K562 (cell line): ENCODE results near the gene RNGTT. TPM values are rescaled to one million over a fixed set of nuclear protein-coding genes. Genes with fewer than 3 reads are reported as not detected.

ENCODE experiments used
- ATAC-seq: fragments of 200-7000 bp; cut with Tn5 transposase; 3 replicates; pipeline ENCODE4 v1.9.1; 2020; ENCODE audit warnings: moderate library complexity
- BruUV-seq: library from RNA; stranded (reverse); fragments of 400-500 nt; replicated peaks from 2 replicates; lab custom pipeline; 2021; lab: Mats Ljungman, UMichigan
- CTCF ChIA-PET: fragments of 300-600 bp; formaldehyde crosslinking; extraction: SDS; loops from one replicate; lab custom pipeline; 2021; ENCODE audit warnings: low intra/inter-chr PET ratio; lab: Yijun Ruan, JAX
- POLR2A ChIA-PET: fragments of 300-600, 350-650 bp; sonication (Branson Sonifier 250); formaldehyde crosslinking; extraction: SDS; loops from one replicate; lab custom pipeline; 2021; ENCODE audit warnings: antibody characterized with exemption, inconsistent platforms; lab: Yijun Ruan, JAX
- DNase-seq, 4 experiments: peaks; one replicate each; pipeline versions ENCODE4 v3.0.0 to v3.0.0-alpha.2; 2011 to 2018; ENCODE audit warnings: low spot score in 3 of 4, mixed read lengths in 3 of 4; ENCODE audit errors: extremely low read depth in 1 of 4
- FAIRE-seq: peaks from 2 replicates; lab custom pipeline; 2011; peaks lifted over from hg19 to GRCh38; lab: Jason Lieb, UNC
- H2AFZ ChIP-seq: 2 replicates; pipeline ENCODE4 v1.6.0; 2011; ENCODE audit warnings: low read depth, low read length, control low read depth, inconsistent platforms
- H3K27ac ChIP-seq: fragments of 200-600 bp; 3 replicates; pipeline ENCODE4 v1.8.0; 2011; ENCODE audit warnings: low read depth, mild to moderate bottlenecking, control low read depth, inconsistent platforms, low read length, moderate library complexity, mixed read lengths; ENCODE audit errors: extremely low read depth
- H3K27me3 ChIP-seq, 2 experiments: fragments of 300-600 bp in 1 of 2; 2 replicates in 1 of 2; 3 replicates in 1 of 2; pipeline versions ENCODE4 v1.6.0 to v1.8.0; 2011; ENCODE audit warnings: inconsistent platforms in 2 of 2, low read length in 2 of 2, mild to moderate bottlenecking in 1 of 2, mixed read lengths in 1 of 2, moderate library complexity in 1 of 2; ENCODE audit not compliant: control insufficient read depth in 2 of 2, insufficient read depth in 2 of 2
- H3K36me3 ChIP-seq: fragments of 300-600 bp; 3 replicates; pipeline ENCODE4 v1.8.0; 2011; ENCODE audit warnings: mild to moderate bottlenecking, low read length, inconsistent platforms; ENCODE audit not compliant: control insufficient read depth, insufficient read depth
- H3K4me1 ChIP-seq, 2 experiments: fragments of 200-600 bp in 1 of 2; replicated peaks in 1 of 2; 2 replicates in 1 of 2; 3 replicates in 1 of 2; pipeline versions ENCODE4 v1.5.1 to v1.8.0; 2011; ENCODE audit warnings: inconsistent platforms in 2 of 2, low read length in 2 of 2, mild to moderate bottlenecking in 1 of 2, mixed read lengths in 1 of 2, moderate library complexity in 1 of 2; ENCODE audit not compliant: control insufficient read depth in 2 of 2, insufficient read depth in 2 of 2
- H3K4me2 ChIP-seq: 2 replicates; pipeline ENCODE4 v1.6.1; 2011; ENCODE audit warnings: low read length, control low read depth, inconsistent platforms, mixed read lengths; ENCODE audit not compliant: insufficient read depth
- H3K4me3 ChIP-seq: fragments of 200-600 bp; sonication (generic), shearing (Covaris generic); 2 replicates; pipeline ENCODE4 v1.5.1; 2016; ENCODE audit warnings: control low read depth, inconsistent platforms
- H3K79me2 ChIP-seq: fragments of 200-600 bp; 3 replicates; pipeline ENCODE4 v1.8.0; 2011; ENCODE audit warnings: low read length, inconsistent platforms; ENCODE audit not compliant: control insufficient read depth, insufficient read depth
- H3K9ac ChIP-seq, 2 experiments: 2 replicates each; pipeline versions ENCODE4 v1.6.0 to v1.6.1; 2011; ENCODE audit warnings: low read depth in 2 of 2, low read length in 2 of 2, control low read depth in 1 of 2, inconsistent platforms in 1 of 2, mild to moderate bottlenecking in 1 of 2, mixed read lengths in 1 of 2; ENCODE audit not compliant: insufficient read depth in 1 of 2
- H3K9me1 ChIP-seq: one replicate; pipeline ENCODE4 v1.6.0; 2011; ENCODE audit warnings: inconsistent platforms, mild to moderate bottlenecking, low read length, moderate library complexity; ENCODE audit not compliant: control insufficient read depth, insufficient read depth
- H3K9me3 ChIP-seq: replicated peaks from 2 replicates; pipeline ENCODE4 v1.5.1; 2011; ENCODE audit warnings: low read depth, low read length, inconsistent platforms; ENCODE audit not compliant: control insufficient read depth, insufficient read depth
- H4K20me1 ChIP-seq: replicated peaks from 2 replicates; pipeline ENCODE4 v1.6.1; 2011; ENCODE audit warnings: low read length, inconsistent platforms, mixed read lengths; ENCODE audit not compliant: control insufficient read depth, insufficient read depth
- CEBPB ChIP-seq: fragments of 450-650 bp; IDR thresholded peaks from 2 replicates; pipeline ENCODE4 v1.6.1; 2016; ENCODE audit warnings: missing genetic modification characterization, missing compliant biosample characterization
- CEBPG ChIP-seq, 3 experiments: fragments of 200-800 bp in 1 of 3; sonication (Bioruptor generic) in 1 of 3; sonication (generic) in 1 of 3; formaldehyde crosslinking in 1 of 3; IDR thresholded peaks in 2 of 3; conservative IDR thresholded peaks in 1 of 3; 2 replicates each; pipeline versions ENCODE4 v1.6.1 to v1.8.0; 2016 to 2022; ENCODE audit warnings: missing compliant biosample characterization in 2 of 3, missing genetic modification characterization in 2 of 3, mild to moderate bottlenecking in 1 of 3, missing genetic modification reagents in 1 of 3
- HDAC6 ChIP-seq: IDR thresholded peaks from 2 replicates; pipeline ENCODE4 v1.6.1; 2012; ENCODE audit warnings: low read depth, mild to moderate bottlenecking, control low read depth, inconsistent platforms, low read length, moderate library complexity
- KLF16 ChIP-seq: IDR thresholded peaks from 2 replicates; pipeline ENCODE4 v1.6.1; 2016; ENCODE audit warnings: antibody characterized with exemption
- PRMT5 ChIP-seq: sonication (generic); formaldehyde crosslinking; IDR thresholded peaks from 2 replicates; pipeline ENCODE4 v1.5.0; 2020; ENCODE audit warnings: missing genetic modification reagents
- WGBS: fragments of 100-300 bp; shearing (Covaris generic); methylation state at CpG from one replicate; pipeline ENCODE4 v1.1.6; 2016; ENCODE audit warnings: low coverage, mixed read lengths; ENCODE audit not compliant: insufficient coverage; ENCODE audit errors: missing lambda C conversion rate; 5-methylcytosine and 5-hydroxymethylcytosine counted together
- in situ Hi-C: fragments of 300-500 bp; cut with MboI; formaldehyde crosslinking; loops from 4 replicates; pipeline ENCODE4 v1.15.0; 2018; ENCODE audit warnings: inconsistent platforms, mixed read lengths
- intact Hi-C: fragments of 100-400 bp; cut with micrococcal nuclease; formaldehyde crosslinking; loops from 2 replicates; pipeline ENCODE4 v1.14.2; 2022
- polyA plus RNA-seq, 8 experiments: library from polyadenylated mRNA; depleted of rRNA in 4 of 8; stranded (reverse) in 5 of 8; unstranded in 3 of 8; fragments of >200 nt; fragmentation: Nextera tagmentation in 2 of 8; fragmentation: Illumina TruSeq in 1 of 8; extraction: Ambion mirVana in 2 of 8; extraction: Trizol in 1 of 8; gene quantifications; 2 replicates each; pipeline versions ENCODE4 v1.2.1 to v1.2.3, GENCODE V29; 2011 to 2014; ENCODE audit warnings: inconsistent platforms in 1 of 8, missing spikeins in 1 of 8
- total RNA-seq, 7 experiments: library from RNA; depleted of rRNA in 6 of 7; stranded (reverse); fragments of >200 nt in 6 of 7; fragmentation: Illumina TruSeq in 2 of 7; extraction: Trizol in 2 of 7; gene quantifications; 2 replicates each; pipeline versions ENCODE4 v1.2.1 to v1.2.3, GENCODE V29; 2011 to 2021; ENCODE audit warnings: low replicate concordance in 1 of 7
- TF ChIP-seq, protein P1 (sequence below), 2 experiments: fragments of 450-650 bp in 1 of 2; sonication (generic) in 1 of 2; formaldehyde crosslinking in 1 of 2; IDR thresholded peaks in 1 of 2; conservative IDR thresholded peaks in 1 of 2; 2 replicates each; pipeline versions ENCODE4 v1.6.1 to v1.8.1; 2016 to 2023; ENCODE audit warnings: mild to moderate bottlenecking in 2 of 2, moderate library complexity in 2 of 2, inconsistent platforms in 1 of 2, missing genetic modification reagents in 1 of 2

The RNGTT gene
- total and polyA plus RNA-seq, 9 of the 15 experiments (the other 6 are each of a cell fraction or from before 2014, with no cell fraction given): 6.1 to 31.7 (median 19.5) TPM

DNA sequence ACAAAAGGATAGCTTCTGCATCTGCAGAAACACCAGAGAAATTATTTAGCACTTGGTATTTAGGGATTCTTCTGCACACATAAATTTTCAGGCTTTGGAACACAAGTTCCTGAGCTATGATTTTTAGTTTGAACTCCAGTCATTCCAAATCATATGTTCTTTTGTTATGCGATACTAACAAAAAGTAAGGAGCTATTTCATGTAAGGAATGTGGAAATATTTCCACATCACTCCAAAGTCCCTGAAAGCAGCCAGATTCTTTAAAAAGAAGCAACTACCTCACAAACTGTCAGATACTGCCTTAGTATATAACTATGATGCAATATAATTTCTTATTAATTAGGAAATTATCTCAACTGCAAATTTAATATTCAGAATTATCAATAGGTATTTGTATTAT is 106.9 kb downstream of the RNGTT start:
- Histone ChIP-seq H3K9me1 (no peaks in the 10 kb centered on the region), H4K20me1 (no peaks in the 10 kb centered on the region), H3K9ac (no peak overlapping the region), H2AFZ (no peak overlapping the region), H3K9me3 (no peaks in the 10 kb centered on the region), H3K27ac (no peak overlapping the region), H3K36me3 (no peaks in the 10 kb centered on the region), H3K79me2 (no peaks in the 10 kb centered on the region), H3K4me3 (no peak overlapping the region), H3K4me2 (no peak overlapping the region), H3K27me3 (no peaks in the 10 kb centered on the region), H3K4me1 (no peaks in the 10 kb centered on the region)
- intact Hi-C loops: no loop called here
- no peak for DNase-seq
- TF ChIP-seq, protein P1, sequence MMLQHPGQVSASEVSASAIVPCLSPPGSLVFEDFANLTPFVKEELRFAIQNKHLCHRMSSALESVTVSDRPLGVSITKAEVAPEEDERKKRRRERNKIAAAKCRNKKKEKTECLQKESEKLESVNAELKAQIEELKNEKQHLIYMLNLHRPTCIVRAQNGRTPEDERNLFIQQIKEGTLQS (IDR thresholded peaks at IDR 0.05): peak; percentile 40; the same call in 1 of the 2 replicates
- TF ChIP-seq, protein P1 (CRISPR knock-in tag; conservative IDR thresholded peaks at IDR 0.05): no peak
- TF ChIP-seq CEBPB (tag) (peak; percentile 49), PRMT5 (CRISPR knock-in tag) (no peak), HDAC6 (no peak), CEBPG (CRISPR knock-in tag; IDR thresholded peaks at IDR 0.05) (no peak), CEBPG (tag; conservative IDR thresholded peaks at IDR 0.05 in 1 of 2, IDR thresholded peaks at IDR 0.05 in 1 of 2) (peak in 1 of 2 experiments; percentile 85; a peak in 2 of 4 replicates), KLF16 (no peak)
- in situ Hi-C loops: no loop called here
- CTCF ChIA-PET: no interaction called here
- ATAC-seq: no peak
- WGBS: 100% methylated on average over 1 of the region's 1 CpG
- BruUV-seq: no TSS peak
- POLR2A ChIA-PET: no interaction called here
- no peak for FAIRE-seq
